Choroid plexus epithelial cell (primary cell): Measurements from ENCODE around the gene ACBD6.

Experiments used
- DNase-seq: peaks from one replicate; pipeline ENCODE4 v3.0.0-alpha.2; 2010; ENCODE audit warnings: low read depth
- H3K4me3 ChIP-seq: 2 replicates; pipeline ENCODE4 v1.5.1; 2011; ENCODE audit warnings: low read depth, mild to moderate bottlenecking, control low read depth, low read length, moderate library complexity
- TF ChIP-seq, protein P1 (sequence below): conservative IDR thresholded peaks from 2 replicates; pipeline ENCODE4 v1.5.1; 2011; ENCODE audit warnings: low read depth, mild to moderate bottlenecking, control low read depth, inconsistent platforms, low read length, moderate library complexity

The ACBD6 gene

GRCh38 chr1:180267761-180268555 lies 234.4 kb downstream of the ACBD6 start:
- H3K4me3 ChIP-seq, result no peak overlapping the region
- TF ChIP-seq, protein P1, sequence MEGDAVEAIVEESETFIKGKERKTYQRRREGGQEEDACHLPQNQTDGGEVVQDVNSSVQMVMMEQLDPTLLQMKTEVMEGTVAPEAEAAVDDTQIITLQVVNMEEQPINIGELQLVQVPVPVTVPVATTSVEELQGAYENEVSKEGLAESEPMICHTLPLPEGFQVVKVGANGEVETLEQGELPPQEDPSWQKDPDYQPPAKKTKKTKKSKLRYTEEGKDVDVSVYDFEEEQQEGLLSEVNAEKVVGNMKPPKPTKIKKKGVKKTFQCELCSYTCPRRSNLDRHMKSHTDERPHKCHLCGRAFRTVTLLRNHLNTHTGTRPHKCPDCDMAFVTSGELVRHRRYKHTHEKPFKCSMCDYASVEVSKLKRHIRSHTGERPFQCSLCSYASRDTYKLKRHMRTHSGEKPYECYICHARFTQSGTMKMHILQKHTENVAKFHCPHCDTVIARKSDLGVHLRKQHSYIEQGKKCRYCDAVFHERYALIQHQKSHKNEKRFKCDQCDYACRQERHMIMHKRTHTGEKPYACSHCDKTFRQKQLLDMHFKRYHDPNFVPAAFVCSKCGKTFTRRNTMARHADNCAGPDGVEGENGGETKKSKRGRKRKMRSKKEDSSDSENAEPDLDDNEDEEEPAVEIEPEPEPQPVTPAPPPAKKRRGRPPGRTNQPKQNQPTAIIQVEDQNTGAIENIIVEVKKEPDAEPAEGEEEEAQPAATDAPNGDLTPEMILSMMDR, result no peak
- DNase-seq, result no peak

GRCh38 chr1:180267211-180267561 lies 235.2 kb downstream of the ACBD6 start:
- no peak overlapping the region for H3K4me3 ChIP-seq
- TF ChIP-seq, protein P1, result no peak

DNA sequence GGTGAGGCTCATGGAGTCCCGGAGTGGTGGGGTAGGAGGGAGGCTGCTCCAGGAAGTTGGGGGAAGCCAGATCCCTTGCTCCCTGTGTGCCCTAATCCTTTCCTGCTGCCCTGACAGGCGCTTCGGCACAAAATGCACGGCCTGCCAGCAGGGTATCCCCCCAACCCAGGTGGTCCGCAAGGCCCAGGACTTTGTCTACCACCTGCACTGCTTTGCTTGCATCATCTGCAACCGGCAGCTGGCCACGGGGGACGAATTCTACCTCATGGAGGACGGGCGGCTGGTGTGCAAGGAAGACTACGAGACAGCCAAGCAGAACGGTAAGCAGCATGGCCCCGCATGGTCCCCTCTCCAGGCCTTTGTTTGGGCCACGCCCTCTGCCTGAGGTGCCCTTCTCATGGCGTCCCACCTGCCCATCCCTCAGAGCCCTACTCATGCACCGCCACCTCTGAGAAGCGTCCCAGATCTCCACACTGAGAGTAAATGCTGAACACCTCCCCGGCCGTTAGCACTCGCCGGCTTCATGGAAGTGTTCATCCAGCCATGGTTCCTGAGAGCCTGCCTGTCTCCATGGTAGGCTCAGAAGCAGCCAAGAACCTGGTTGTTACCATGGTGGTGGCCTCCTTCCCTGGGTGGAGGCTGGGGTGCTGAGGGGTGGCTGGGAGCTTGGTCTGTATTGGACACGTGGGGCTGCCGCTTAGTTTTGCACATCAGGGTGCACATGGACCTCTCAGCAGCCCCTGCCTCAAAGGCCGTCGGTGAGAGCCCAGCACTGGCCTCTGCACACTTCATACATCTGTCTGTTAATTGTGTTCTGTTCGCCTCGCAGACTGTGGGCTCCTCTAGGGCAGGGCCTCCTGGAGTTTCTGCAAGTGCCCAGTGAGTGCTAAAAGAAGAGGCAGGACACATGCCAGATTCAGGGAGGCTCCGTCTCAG lies 235.8 kb downstream of the ACBD6 start:
- no peak for DNase-seq
- no peak overlapping the region for H3K4me3 ChIP-seq
- TF ChIP-seq, protein P1, result no peak

More at GRCh38 chr1:180267211-180267561, 235.2 kb downstream of the ACBD6 start:
- no peak for DNase-seq

GRCh38 chr1:180265871-180266270 lies 236.5 kb downstream of the ACBD6 start:
- H3K4me3 ChIP-seq, result no peak overlapping the region
- TF ChIP-seq, protein P1, result no peak
- no peak for DNase-seq

GRCh38 chr1:180265201-180265600 lies 237.2 kb downstream of the ACBD6 start:
- DNase-seq, result no peak
- TF ChIP-seq, protein P1, result no peak
- H3K4me3 ChIP-seq, result no peak overlapping the region

- H3K4me3 ChIP-seq, result no peak overlapping the region
- no peak for DNase-seq
- TF ChIP-seq, protein P1, result no peak
Measured at GRCh38 chr1:180264595-180264994, 237.8 kb downstream of the ACBD6 start.
